M059J (cell line): ENCODE data around the gene NEU1. TPM values are rescaled to one million over a fixed set of nuclear protein-coding genes. Genes with fewer than 3 reads are reported as not detected.

Source experiments
- DNase-seq: peaks from one replicate; pipeline ENCODE4 v3.0.0-alpha.2; 2012; ENCODE audit warnings: low read depth
- total RNA-seq: library from RNA; depleted of rRNA; stranded (reverse); fragments of >200 nt; shearing (Covaris generic); gene quantifications from 2 replicates; pipeline ENCODE4 v1.2.3, GENCODE V29; 2014

Gene NEU1
- total RNA-seq, 1 experiment from 2014 or later: 218 TPM

- DNase-seq: no peak
Measured at GRCh38 chr6:31896493-31896855, 33.9 kb upstream of the NEU1 start.

DNA sequence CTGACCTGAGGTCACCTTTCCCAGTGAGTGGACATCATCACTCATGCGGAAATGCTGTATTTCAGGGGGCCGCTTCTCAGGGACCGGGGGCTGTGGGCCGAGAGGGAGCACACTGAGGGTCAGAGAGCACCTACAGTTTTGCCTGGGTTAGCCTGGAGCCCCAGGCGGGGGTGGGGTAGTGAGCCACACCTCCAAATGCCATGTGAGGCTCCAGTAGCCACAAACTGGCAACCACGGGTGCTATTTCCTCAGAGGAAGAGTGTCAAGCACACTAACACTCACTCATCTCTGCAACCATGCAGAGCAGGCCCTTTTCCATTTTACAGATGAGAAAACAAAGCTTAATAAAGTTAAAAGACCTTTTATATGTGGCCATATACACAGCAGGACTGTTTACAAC, 30.2 kb upstream of the NEU1 start:
- DNase-seq: no peak

GRCh38 chr6:31889331-31889972, 26.8 kb upstream of the NEU1 start:
- no peak for DNase-seq

DNA sequence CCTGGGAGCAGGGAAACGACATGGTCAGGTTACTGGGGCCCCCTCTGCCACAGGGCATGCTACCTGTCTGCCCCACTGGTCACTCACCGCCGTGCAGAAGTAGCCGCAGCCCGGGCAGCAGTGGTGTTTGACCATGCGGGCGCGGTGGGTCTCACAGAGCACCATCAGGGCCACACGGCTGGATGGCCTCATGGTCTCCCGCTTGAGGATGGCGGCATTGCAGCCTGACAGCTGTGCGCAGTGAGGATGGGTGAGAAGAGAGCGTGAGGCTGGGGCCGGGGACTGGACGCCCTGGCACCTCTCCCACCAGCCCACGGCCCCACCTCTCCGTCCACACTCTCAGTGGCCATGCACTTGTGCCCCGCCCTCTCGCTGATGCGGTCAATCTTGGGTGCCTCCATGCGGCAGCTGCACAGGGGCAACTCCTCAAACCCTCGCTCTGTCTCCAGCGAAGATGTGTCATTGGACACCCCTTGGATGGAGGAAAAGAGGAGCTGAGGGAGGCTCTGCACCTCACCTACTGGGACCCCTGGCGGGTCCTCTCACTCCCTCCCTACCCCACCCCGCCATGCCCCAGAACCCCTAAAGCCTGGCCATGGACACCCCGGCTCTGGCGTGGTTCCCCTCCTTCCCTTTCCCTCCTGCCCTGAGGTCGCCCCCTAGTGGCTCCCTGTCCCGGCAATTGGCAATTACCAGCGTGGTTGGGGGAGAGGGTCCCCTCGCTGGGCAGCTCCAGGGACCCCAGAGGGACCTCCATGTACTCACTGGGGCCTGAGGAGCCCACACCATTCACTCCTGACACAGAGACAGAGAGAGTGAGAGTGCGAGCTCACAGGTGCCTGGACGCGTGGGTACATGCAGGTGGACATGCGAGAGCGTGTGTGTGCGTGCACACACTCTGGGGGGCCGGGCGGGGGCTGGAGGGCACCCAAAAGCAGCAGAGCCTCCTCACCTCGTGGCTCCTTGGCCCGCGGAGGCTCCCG, 25.9 kb upstream of the NEU1 start:
- no peak for DNase-seq

DNA sequence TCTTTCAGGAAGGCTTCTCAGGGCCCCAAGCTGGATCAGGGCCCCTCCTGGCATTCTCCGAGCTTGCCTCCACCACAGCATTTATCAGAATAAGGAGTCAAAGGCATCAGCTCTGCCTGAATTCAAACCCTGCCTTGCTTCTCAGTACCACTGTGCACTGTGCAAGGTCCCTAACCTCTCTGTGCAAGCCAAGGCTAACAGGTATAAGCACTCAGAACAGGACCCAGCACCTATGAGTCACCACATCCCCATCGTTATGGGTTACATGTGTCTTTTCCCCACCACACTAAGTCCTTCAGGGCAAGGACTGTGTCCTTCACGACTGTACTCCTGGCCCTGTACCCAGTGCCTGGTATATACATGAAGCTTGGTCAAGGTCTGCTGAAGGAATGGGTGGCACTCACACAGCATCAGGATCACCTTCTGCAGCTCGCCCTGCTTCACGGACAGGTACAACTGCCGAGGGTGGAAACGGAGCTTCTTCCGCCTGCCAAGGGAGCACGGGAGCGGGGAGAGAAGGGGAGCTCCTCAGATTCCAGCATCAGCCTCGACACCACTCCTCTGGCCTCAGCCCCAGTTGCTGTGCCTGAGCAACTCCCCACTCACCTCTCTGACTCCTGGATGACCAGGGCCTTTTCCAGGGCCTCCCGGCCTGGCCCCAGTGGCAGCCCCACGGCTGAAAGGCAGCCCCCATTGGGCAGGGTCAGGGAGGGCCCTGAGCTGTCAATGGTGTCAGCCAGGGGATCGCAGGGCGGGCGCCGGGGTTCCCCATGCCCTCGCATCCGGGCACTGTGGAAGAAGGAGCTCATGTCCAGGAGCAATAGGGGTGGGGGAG, 24.8 kb upstream of the NEU1 start:
- no peak for DNase-seq

- no peak for DNase-seq
Measured at GRCh38 chr6:31886541-31886991, 23.9 kb upstream of the NEU1 start.

DNA sequence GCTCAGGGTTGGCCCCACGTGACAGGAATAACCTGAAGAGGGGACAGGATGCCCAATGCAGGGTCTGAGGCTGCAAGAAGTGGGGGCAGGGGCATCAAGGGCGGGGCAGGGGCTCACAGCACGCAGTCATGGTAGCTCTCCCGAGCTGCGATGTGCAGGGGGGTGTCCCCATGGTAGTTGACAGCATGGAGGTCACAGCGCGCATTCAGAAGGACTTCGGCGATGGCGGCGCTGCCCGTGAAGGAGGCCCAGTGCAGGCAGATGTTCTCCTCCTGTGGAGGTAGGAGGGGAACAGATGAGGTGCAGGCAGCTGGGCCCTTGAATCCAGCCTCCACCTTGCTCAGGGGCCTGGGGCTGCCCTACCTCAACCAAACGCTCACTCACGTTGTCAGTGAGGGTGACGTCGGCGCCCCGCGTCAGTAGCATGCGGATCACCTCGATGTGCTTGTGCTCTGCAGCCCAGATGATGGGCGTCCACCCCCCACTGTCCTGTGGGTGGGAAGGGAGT, 22.0 kb upstream of the NEU1 start:
- no peak for DNase-seq

GRCh38 chr6:31883676-31884075, 21.1 kb upstream of the NEU1 start:
- no peak for DNase-seq

DNA sequence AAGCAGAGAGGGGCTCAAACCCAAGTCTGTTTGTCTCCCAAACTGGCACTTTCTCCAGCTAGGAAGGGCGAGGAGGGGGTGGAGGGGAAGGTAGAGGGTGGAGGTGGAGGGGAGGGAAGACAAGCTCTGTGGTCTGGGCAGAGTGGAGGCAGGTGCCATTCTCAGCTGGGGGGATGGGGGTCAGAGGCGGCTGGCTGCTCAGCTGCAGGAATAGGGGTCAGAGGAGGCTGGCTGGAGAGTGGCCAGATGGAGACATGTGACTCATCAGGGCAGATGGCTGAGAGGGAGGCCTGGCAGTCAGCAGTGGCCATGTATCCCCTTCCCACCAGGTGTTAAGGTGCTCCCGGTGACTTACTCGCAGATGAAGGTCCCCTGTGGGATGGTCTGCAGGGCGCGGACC, 19.7 kb upstream of the NEU1 start:
- peak; percentile 58 for DNase-seq

DNA sequence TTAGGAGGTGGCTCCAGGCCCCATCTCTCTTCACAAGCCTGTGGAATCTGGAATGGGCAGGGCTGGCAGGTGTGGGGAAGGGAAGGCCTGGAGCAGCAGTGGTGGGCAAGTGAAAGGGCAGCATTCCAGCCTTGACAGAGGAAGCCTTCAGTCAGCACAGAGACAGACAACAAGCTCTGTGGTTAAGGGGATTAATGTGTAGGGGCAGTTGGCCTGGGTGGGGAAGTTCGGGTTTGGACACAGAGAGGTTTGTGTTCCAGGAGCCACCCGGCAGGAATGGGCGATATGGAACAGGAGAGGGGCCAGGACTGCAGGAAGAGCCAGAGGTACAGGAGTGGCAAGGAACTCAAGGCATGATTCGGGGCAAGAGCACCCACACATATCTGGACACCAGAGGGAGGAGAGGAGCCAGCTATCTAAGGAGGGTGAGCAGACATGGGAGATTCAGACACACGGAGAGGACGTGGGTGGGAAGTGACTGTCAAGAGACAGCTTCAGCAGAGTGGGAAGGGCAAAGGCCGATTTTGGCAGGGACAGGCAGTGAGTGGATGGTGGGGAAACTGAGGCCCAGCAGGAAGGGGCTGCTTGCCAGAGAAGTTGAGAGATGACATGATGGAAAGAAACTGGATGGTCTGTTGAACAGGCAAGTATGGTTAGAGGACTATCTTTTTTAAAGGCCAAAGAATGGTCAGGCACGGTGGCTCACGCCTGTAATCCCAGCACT, 18.7 kb upstream of the NEU1 start:
- no peak for DNase-seq

- no peak for DNase-seq
Measured at GRCh38 chr6:31880616-31881015, 18.0 kb upstream of the NEU1 start.

DNA sequence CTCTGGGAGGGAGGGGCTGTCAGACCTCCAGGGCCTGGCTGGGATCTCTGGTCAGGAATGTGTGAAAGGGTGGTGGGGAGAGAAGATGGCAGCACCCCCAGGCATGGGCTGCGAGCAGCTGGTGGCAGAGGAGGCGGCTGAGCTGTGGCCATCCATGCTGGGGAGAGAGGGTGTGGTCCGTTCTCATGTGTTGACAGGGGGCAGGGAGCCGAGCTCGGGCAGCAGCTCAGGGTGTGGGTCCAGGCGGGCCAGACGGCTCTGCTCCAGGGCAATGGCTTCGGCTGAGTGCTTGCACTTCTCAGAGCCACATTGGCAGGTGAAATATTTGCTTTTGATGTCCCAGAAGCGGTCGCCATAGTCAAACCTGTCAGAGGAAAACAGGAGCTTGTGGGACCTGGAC, 17.3 kb upstream of the NEU1 start:
- no peak for DNase-seq

DNA sequence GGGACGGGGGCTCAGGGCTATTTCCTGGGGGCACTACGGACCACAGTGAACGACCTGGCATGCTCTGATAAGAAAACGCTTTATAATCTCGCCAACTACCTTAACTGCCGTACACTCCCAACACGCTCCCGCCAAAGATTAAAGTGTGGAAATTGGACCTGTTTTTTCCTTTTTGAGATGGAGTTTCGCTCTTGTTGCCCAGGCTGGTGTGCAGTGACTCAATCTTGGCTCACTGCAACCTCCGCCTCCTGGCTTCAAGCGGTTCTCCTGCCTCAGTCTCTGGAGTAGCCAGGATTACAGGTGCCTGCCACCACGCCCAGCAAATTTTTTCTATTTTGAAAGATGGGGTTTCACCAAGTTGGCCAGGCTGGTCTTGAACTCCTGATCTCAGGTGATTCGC, 16.5 kb upstream of the NEU1 start:
- DNase-seq: no peak

GRCh38 chr6:31878726-31879125, 16.1 kb upstream of the NEU1 start, which contains the start of gene SLC44A4:
TSS of gene SLC44A4 (minus strand) at chr6:31878997. CDS start at chr6:31878980, 17 bp downstream.
- no peak for DNase-seq

DNA sequence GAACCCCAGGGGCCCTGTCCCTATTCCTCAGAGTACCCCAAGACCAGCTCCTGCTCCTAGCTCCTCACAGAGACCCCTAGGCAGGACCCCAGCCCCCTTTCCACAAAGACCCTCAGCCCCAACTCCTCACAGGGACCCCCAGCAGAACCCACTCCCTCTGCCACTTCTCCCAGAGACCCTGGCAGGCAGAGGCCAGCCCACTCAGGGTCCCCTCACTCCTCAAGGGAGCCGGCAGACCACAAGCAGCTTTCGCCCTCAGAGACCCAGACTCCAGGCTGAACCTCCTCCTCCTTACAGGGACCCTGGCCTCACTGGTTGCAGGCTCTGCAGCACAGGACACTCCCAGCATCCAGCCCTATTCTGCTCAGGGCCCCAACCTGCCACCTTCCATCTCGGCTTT, 15.6 kb upstream of the NEU1 start:
- DNase-seq: no peak

- no peak for DNase-seq
Measured at GRCh38 chr6:31877651-31878161, 15.1 kb upstream of the NEU1 start.

- DNase-seq: no peak
Measured at GRCh38 chr6:31877125-31877650, 14.6 kb upstream of the NEU1 start.

DNA sequence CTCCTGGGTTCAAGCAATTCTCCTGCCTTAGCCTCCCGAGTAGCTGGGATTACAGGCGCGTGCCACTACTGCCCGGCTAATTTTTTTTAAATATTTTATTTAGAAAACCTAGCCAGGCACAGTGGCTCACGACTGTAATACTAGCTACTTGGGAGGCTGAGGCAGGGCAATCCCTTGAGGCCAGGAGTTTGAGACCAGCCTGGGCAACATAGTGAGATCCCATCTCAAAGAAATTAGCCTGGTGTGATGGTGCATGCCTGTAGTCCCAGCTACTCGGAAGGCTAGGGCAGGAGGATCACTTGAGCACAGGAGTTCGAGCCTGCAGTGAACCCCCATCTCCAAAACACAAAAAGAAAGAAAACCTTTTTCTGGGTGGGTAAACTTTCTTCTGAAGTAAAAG, 13.7 kb upstream of the NEU1 start:
- DNase-seq: no peak

- no peak for DNase-seq
Measured at GRCh38 chr6:31875877-31876276, 13.3 kb upstream of the NEU1 start.

- DNase-seq: no peak
Measured at GRCh38 chr6:31874836-31875572, 12.4 kb upstream of the NEU1 start.
